GM18502 (cell line): Measurements from ENCODE around the gene DDX1.

Source experiments
- ATAC-seq: cut with Tn5 transposase; IDR thresholded peaks from one replicate; pipeline ENCODE4 v1.9.1; 2021; ENCODE audit warnings: mild to moderate bottlenecking; ENCODE audit not compliant: unreplicated experiment, poor library complexity

Gene DDX1

DNA sequence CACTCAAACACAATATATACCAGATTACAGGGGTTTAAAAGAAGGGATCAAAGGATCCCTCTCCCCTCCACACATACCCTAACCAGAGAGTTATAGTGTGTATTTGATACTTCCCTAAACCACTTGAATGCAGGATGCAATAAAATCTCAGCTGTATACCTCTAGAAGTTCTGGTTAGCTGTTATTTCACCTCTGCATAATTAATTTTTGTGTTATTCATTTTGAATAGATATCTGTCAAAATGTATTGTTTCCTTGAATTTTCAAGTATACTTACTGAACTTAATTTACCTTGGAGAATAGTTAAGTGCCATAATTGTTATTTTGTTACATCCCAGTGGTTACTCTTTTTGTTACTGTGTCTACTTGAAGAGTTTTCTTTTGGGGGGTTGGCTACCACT lies 34.5 kb downstream of the DDX1 start:
- ATAC-seq, result no peak

DNA sequence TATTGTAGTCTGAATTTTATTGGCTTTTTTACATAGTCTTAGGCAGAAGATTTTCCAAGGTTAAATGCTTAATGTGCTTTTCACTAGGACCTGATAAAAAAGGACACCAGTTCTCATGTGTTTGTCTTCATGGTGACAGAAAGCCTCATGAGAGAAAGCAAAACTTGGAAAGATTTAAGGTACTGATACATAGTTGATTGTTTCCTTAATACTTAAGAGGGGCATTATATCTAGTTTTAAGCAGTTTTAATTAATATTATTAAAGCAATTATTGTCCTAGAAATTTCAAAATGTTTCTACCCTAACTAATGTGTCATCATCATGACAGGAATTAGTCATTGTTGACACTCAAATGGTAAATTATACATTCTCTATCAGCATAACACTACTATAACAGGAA lies 35.3 kb downstream of the DDX1 start:
- no peak for ATAC-seq

DNA sequence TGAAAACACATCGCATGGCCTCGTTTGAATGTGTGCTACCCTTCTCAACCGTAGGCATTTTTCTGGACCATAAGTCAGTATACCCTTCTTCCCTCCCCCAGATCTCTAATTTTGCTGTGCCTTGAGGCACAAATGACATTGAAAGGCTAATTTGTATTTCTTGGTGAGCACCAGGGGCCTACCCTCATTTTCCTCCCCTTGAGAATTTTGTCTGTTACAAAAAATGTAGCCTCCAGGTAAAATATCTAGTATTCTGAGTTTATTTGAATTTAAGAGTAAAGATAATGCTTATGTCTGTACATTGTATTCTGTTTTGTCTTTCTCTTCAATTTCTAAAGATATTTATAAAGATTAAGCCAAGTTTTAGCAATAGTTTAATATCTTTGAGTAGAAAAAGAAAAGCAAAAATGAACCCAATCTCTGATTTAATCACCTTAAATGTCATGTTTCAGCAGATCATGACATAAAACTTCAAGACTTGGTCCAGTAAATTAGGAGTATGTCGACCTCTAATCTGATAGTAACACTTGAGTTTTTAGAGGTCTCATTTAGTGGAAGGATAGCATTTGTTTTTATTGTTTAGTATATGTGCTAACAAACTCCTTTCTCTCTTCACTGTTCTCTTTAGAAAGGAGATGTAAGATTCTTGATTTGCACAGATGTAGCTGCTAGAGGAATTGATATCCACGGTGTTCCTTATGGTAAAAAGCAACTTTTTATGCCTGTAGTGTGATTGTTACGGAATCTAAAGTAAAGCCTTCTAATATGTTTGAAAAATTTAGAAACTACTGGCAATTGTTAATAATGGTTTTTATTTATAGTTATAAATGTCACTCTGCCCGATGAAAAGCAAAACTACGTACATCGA lies 36.4 kb downstream of the DDX1 start:
- no peak for ATAC-seq

DNA sequence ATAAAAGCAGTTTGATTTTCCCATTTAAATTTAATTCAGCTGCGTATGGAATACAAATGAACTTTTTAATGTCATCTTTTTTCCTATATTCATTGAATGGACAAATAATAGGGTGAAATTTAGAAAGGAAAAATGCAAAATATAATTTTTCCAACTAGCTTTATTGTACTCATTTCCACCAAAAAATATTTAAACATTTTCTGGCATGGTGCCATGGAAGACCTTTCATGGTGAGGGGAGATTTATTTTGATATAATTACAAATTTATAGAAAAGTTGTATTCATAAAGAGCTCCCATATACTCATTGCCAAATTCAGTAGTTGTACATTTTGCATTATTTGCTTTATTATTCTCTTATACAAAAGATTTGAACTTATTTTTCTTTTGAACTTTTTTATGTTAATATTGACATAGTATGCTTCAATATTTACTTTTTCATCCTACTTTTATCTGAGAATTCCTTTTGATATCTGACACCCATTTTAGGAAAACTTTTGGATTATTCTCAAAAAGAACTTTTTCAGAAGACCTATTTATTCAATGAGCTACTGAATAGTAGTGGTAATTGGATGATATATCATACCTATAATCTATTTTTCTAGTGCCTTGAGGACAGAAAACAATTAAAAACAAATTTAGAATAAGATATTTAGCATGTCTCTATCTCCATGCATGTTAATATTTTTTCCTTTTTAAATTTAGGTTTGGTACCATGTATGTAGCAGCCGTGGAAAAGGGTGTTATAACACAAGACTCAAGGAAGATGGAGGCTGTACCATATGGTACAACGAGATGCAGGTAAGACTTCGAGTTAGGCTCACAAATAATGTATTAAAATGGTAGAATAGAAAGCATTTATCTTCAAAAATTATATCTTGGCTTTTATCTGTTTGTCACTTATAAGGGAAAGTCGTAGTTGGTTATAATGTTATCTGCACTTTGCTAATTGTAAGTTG lies 37.5 kb downstream of the DDX1 start:
- no peak for ATAC-seq

DNA sequence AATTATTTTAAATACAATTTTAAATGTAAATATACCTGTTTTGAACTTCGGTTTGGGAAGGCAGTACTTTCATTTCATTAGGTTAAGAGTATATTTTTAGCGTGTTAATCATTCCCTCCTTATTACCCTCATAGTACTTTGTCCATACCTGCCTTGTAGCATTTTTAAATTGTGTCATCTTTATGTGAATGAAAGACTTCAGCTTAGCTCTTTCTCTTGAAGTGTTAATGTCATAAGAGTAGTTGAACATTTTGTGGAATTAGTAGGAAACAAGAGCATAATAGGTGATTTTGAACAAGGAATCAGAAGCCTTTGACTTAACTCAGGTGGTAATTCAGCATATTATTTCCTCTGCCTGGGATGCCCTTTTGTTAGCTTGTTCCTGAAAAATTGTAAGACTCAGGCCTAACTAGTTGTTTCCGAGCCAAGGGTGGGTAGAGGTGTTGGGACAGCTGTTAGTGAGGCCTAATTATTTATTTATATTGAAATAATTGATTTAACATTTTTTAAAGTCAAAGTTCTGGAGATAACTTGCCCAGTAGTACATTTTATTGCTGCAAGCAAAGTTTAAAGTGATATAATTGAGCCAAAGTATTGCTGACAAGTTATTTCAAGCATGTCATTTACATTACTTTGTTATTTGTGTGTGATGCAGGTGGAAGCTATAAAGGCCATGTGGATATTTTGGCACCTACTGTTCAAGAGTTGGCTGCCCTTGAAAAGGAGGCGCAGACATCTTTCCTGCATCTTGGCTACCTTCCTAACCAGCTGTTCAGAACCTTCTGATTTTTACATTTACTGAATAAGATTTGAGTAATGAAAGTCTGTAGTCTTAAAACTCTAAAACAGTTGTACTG lies 38.7 kb downstream of the DDX1 start:
- ATAC-seq, result no peak

DNA sequence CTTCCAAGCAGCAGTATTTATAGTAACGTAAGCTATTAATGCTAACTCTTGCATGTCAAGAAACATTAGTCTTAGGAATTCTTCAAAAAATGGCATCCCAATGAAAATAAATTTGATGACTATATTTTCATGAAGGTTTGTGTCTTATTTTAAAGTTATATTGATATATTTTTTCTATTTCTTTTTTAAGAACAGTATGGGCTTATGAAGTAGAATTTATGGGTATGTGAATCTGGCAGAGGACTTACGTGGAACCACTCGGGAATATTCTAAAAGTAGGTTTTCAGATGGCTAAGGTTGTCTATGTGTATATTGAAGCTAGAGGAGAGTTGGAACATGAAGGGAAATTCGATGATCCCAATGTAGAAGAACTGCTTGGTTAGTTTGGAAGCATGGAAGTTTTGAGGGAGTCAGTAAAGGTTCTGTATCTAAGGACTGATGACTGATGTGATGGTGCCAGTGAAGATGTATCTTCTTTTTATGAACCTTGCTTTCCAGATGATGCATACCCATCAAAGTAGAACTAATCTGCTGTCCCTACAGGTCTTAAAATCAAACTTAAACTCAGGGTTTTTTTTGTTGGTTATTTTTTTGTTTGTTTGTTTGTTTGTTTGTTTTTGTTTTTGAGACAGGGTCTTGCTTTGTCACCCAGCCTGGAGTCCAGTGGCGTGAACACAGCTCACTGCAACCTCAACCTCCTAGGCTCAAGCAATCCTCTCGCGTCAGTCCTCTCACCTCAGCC lies 39.5 kb downstream of the DDX1 start:
- ATAC-seq, result no peak

DNA sequence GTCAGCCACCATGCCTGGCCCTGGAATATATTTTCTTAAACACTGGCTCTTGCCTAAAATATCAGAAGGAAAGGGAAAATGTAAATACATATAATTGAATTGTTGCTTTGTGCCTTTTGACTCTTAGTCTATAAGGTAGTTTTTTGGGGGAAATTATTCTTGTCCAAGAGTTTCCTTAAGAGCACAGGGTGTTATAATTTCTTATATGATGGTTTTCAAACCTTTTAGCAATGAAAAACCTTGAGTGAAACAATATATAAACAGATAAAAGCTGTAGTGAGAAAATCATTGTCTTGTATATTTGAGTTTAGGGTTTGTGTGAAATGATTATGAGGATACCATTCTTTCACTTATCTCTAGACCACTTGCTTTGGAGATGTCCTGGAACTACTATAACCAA lies 40.2 kb downstream of the DDX1 start:
- ATAC-seq, result no peak

DNA sequence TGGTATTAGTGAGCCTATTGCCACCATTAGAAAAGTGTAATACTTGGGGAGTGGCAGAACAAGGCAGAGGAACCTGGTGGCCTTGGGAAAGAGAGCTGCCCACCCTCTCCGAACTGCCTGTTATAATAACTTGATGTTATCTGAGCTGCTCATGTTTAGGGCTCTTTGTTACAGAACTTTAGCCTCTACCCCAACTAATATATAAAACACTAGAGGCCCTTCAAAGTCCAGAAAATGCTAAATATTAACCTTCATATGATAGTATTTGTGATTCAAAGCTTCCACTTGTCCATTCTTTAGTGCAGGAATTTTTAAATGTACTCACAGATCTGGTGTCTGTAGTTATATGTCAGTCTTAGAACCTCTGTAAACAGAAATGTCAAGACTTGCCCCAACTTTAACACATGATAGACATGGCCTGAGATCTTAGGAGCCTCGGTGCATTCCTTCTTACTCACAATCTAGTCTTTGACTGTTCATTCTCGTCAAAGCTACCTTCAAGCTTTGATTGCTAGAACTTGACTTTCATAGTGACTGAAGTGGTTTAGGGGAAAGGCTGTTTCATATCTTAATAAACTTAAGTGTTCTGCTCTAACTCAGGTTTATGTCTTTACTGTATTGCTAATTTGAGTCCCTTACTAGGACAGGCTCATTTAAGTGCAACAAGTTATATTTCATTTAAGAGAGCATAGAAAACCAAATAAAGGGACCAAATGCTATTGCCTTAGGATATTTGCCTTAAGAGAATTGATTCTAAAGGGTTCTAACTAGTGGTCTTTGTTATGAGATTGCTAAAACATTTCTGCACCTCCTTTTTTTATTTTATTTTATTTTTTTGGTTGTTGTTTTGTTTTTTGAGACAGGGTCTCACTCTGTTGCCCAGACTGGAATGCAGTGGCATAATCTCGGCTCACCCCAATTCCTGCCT lies 41.6 kb downstream of the DDX1 start:
- ATAC-seq, result no peak

DNA sequence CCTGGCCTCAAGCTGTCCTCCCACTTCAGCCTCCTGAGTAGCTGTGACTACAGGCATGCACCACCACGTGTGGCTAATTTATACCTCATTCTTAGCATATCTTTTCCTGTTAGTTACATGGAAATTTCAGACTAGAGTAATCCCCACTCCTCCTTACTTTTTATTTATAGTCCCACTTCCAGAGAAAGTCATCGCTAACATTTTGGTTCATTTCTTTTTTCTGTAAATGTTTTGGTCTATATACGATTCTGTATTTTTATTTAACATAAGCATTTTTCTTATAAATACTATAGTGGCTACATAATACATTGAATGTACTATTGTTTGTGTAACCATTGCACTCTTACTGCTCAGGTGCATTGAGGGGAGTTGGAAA lies 42.3 kb downstream of the DDX1 start:
- no peak for ATAC-seq

DNA sequence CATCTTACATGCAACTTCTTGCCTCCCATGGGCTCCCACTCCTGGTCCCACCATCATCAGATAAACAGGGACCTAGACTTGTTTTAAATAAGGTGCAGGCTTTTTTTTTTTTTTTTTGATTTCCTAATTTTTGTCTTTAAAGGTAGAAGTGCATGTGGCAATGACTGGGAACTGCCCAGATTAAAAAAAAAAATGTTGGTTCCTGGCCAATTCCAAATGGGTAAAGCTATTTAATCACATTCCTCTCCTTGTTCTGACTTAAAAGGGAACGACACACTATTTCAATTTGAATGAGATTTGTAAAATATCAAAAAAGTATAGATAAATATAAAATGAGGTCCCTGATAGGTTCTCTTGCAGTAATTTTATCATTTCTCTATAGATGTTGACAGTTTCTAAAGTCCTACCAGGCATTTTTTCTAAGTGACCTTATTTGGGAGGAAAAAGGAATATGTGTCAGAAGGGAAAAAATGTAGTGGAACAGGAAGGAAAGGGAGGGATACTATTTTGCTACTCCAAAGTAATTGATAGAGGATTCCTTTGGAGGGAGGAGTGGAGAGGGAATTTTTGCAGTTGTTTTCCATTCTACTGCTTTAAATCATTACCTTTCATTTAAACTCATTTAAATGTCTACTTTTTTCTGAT lies 43.3 kb downstream of the DDX1 start:
- ATAC-seq, result no peak

DNA sequence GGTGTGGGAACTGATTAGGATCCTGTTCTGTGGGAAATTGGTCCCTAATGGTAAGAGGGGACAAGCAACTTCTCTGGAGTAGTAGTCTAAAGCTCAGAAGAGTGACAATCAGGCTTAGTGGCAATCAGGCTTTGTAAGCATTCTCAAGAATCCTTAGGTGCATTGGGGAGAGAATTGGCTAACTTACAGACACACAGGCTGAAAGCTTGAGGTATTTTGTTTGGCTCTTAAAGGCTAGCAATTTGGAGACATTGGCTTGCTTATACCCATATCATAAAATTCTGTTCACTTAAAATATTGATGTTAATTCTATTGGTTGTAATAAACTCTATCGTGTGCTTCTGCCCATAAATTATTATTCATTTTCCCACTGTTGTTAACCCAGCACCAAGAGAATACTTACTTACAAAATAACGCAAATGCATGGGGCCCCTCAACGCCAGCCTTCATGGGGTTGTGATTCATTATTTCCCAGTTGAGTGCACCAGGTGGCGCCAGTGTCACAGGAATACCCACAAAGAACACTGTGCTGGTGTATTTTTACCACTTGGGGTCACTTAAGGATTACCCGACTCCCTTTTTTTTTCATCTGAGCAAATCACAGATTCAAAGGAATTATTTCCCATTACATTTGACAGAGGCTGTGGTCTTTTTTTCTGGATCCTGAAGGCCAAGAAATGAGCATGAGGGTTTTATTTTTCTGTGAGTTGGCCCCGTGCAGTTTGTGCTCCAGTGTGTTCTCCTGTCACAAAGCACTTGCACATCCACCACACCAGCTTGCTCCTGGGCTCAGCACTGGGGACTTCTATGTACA lies 45.5 kb downstream of the DDX1 start:
- peak; percentile 93 for ATAC-seq

DNA sequence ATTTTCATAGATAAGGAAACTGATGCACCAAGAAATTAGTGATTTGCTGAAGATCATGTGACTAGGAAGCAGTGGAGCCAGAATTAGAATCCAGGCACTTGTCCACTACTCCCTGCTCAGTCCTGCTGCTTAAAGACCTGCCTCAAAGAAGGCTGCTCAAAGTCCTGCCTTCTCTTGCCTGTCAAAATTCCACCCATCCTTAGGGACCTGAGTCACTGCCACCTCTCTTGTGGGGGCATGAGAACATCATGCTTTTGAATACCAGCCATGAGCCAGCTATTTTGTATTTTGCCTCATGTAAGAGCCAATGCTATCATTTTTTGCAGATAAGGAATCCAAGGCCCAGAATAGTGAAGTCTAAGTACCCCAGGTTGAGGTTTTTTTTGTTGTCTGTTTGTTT lies 47.1 kb downstream of the DDX1 start:
- ATAC-seq, result no peak

DNA sequence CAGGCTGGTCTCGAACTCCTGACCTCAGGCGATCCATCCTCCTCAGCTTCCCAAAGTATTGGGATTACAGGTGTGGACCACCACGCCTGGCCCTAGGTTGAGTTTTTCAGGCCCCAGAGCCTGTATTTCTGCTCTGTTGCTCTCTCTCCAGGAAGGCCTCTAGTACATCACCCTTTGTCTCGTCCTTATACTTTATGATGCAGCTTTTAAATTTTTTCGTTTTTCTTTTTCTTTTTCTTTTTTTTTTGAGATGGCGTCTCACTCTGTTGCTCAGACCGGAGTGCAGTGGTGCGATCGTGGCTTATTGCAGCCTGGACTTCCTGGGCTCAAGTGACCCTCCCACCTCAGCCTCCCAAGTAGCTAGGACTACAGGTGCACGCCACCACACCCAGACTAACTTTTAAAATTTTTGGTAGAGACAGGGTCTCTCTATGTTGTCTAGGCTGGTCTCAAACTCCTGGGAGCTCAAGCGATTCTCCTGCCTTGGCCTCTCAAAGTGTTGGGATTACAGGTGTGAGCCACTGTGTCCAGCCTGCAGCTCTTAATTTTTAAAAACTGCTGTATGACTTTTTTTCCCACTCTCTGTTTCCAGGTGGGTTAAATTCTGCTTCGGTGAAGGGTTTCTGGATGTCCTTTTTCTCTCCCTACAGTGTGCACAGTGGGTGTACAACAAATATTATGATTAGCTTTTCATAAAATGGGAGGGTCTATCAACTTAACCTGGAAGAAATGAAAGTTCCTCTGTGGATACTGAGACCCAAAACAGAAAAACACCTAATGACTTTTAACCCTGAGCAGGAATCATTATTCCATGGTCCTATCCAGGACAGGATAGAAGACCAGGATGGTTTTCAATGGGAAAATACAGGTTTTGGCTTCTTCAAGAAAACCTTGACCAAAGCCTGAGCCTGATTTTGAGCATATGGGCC lies 47.9 kb downstream of the DDX1 start:
- no peak for ATAC-seq

DNA sequence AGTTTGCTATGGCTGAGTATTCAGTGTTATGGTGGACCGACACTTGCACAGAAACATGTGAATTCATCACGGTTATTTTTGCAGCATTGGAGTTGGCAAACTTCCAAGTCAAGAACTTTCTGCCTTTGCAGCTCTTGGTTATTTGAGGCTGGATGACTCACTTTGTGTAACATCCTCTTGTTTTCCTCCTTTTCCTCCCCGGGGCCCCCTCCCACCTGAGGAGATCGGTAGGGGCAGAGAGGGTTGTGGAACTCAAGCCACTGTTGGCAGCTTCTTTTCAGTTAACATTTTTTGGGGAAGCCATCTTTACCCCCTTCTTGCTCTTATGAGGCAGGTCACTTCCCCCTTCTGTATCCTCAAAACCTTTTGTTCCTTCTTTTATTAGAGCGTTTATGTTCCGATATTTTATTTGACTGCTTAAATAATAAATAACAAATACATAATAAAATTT lies 48.6 kb downstream of the DDX1 start:
- no peak for ATAC-seq

DNA sequence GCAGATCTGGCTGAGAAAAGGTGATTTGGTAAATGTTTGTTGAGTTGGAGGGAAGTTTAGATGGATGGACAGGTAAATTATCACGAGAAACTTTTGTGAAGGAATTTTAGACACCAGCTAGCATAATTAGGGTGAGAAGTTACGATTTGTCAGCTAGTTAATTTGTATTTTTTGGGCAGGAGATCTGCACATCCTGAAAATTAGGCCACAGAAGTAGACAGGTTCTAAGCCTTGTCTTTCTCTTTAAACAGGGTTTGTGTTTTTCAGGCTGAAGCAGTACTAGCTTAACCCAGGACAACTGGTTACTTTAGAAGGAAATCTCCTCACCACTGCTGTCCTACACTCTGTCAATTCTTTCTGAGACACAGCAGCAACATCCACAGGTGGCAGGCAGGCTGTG lies 49.1 kb downstream of the DDX1 start:
- ATAC-seq, result no peak

DNA sequence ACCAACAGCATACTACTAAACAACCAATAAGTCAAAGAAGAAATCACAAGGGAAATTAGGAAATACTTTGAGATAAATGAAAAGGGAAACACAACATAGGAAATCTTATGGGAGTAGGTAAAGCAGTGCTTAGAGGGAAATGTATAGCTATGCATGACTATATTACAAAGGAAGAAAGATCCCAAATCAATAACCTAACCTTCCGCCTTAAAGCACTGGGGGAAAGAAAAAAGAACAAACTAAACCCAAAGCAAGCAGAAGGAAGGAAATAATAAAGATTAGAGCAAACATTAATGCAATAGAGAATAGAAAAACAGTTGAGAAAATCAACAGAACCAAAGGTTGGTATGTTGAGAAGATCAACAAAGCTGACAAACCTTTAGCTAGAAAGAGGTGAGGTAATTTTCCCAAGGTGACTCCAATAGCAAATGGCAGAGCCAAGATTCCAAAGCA lies 49.9 kb downstream of the DDX1 start:
- ATAC-seq, result no peak
